GM19099 (cell line): ENCODE results near the gene SYNRG.

Experiments used
- POLR2A ChIP-seq: IDR thresholded peaks from 3 replicates; pipeline ENCODE4 v1.6.1; 2011; ENCODE audit warnings: low read depth; ENCODE audit not compliant: insufficient read length; ENCODE audit errors: extremely low read depth

The SYNRG gene

DNA sequence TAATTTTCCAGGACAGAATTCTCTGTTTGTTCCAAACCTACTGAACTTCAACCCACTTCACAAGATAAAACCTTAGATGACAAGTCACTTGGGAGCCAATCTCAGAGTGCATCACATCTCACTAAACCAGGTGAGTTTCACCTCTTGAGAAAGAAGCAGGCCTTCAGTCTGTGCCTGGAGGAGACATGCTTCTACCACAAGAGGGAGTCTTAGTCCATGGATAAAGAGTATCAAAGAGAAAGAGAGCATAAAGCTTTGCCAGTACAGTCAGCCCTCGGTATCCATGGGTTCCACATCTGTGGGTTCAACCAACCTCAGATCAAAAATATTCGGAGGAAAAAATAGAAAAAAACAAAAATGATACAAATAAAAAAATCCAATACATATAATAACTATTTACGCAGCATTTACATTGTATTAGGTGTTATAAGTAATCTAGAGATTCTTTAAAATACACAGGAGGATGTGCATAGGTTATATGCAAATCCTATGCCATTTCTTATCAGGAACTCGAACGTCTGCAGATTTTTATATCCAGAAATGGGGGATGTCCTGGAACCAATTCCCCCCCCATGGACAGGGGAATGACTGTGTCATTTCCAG lies 81.9 kb downstream of the SYNRG start:
- TF ChIP-seq POLR2A: no peak

- TF ChIP-seq POLR2A: no peak
Observed at GRCh38 chr17:37523715-37524219, 85.5 kb downstream of the SYNRG start.

- TF ChIP-seq POLR2A: no peak
Observed at GRCh38 chr17:37521821-37522220, 87.4 kb downstream of the SYNRG start.

- TF ChIP-seq POLR2A: no peak
Observed at GRCh38 chr17:37520174-37520573, 89.0 kb downstream of the SYNRG start.

GRCh38 chr17:37519251-37519985 lies 89.8 kb downstream of the SYNRG start:
- no peak for TF ChIP-seq POLR2A

GRCh38 chr17:37518826-37519225 lies 90.4 kb downstream of the SYNRG start:
- no peak for TF ChIP-seq POLR2A

DNA sequence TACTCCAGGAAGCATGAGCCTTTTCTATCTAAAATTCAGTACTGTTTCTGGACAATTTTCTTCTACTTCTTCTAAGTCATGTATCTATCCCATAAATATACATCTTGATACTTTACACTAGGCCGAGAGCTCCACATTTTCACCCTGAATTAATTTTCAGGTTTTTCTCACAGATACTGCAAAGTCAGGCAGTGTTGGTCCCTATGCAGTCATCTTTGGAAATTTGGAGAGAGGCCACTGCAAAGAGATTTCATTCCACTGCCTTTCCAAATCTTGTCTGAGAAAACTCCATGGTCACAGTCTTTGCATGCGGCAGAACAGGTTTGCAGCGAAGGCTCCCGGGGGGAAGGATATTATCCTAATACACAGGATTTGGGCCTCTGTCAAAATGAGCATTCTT lies 91.3 kb downstream of the SYNRG start:
- no peak for TF ChIP-seq POLR2A

DNA sequence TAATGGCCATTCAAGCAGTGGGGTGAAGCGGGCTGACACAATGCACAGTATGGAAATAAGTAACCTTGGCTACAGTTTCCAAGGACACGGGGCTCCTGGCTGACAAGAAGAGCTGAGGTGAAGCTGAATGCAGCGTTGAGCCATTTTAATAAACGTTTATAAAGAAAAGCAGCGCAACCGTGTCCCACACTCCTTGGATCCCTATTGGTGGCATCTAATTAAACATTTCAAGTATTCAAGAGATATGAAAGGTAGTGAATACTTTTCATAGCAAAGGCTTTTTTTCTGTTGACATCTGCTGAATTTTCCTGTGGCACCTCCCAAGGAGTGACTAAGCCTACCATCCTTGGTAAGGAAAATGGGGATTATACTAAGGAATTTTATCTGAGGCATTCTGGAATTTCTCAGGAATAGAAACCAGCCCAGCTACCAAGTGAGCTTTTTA lies 93.1 kb downstream of the SYNRG start:
- TF ChIP-seq POLR2A: no peak

DNA sequence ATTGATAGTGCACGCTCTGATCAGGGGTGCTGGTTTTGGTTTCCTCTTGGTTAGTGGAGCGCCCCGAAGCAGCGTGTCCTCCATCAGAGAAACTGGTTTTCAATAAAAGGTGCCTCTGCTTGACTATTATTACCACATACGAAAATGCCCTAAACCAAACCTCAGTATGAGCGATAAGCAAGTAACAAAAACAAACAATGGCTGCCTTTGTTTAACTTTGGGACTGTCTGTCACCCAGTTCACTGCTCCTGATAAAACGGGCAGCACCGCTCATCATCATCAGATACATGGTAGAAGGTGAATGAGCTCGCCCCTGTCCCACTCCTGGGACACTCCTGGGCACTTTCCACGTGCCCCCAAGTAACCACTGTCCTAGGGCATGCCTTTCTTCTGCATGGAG lies 95.5 kb downstream of the SYNRG start:
- TF ChIP-seq POLR2A: no peak

GRCh38 chr17:37512442-37513068 lies 96.7 kb downstream of the SYNRG start:
- TF ChIP-seq POLR2A: no peak

- TF ChIP-seq POLR2A: no peak
Observed at GRCh38 chr17:37510056-37510455, 99.2 kb downstream of the SYNRG start.

DNA sequence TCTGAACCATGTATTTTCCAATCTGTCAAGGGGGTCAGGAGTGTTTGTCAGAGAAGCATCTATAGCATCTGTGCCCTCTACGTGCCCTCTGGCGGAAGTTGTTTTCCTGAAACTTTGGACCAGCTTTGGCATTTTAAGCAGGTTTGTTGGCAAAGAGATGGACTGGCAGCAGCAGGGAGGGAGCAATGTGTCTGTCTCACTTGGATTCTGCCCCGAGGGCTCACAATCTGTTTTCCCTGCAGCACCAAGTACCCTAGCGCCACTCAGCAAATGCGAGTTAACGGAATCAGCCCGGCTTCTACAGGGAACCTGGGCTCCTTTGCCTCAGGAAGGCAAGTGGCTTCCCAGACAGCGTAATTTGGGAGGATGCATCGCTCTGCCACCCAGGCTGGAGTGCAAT lies 102.1 kb downstream of the SYNRG start:
- no peak for TF ChIP-seq POLR2A

- no peak for TF ChIP-seq POLR2A
Observed at GRCh38 chr17:37506678-37507077, 102.5 kb downstream of the SYNRG start.

GRCh38 chr17:37505333-37505732 lies 103.9 kb downstream of the SYNRG start:
- TF ChIP-seq POLR2A: no peak

- no peak for TF ChIP-seq POLR2A
Observed at GRCh38 chr17:37503148-37503547, 106.1 kb downstream of the SYNRG start.
